ENCODE measurements around the gene VAT1L. TPM values are rescaled to one million over a fixed set of nuclear protein-coding genes. Genes with fewer than 3 reads are reported as not detected.

The VAT1L gene
- total RNA-seq, 1 experiment from 2014 or later = 0.10 TPM

DNA sequence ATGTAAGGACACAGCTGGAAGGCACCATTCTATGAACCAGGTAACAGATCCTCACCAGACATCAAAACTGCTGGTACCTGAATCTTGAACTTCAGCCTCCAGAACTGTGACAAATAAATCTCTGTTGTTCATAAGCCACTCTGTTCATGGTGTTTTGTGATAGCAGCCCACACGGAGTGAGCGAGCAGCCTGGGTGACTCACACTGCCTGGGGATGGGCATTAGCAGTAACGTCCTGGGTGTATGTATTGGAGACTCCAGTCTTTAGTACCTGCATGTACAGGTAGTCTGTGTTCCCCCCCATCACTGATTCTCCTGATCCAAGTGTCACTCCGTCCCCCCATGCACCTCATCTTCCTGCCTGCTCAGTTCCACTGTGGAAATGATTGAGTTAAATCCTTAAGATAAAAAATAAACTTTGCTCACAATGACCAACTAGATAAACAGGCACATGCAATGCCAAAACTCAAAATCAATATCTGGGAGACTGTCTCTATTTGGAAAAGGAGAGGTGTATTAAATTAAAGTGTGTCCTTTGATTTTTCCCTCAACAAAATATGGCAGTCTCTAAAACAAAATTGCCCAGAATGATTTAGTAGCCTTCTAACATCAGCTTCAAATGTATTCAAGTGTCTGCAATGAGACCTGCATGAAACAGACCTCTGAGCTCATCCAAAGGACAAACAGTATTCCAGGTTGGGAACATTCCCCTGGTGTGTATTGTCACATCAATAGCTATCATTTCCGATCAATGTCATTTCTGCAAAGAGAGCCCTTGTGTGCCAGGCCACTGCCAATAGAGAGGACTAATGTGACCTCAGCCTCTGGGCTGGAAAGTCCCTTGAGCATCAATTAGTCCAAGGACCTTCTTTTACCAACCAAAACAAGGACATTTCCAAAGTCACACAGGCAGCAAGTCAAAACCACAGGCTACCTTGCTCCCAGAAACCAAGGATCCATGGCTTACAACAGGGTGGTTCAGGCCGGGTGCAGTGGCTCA lies 12.2 kb upstream of the VAT1L start:
- H2AFZ ChIP-seq (ENCODE audit: low read depth, low read length, poor library complexity, severe bottlenecking) = no peak overlapping the region
- H3K4me3 ChIP-seq (replicated peaks in 1 of 2; ENCODE audit: low read depth in 1 of 2, low read length in 2 of 2) = no peak overlapping the region
- ATAC-seq = no peak
- CTCF ChIA-PET = no interaction called here
- H3K9me2 ChIP-seq (ENCODE audit: insufficient read depth) = no peaks in the 10 kb centered on the region
- H4K20me1 ChIP-seq (ENCODE audit: insufficient read depth) = no peaks in the 10 kb centered on the region
- intact Hi-C loops (cut with micrococcal nuclease) = no loop called here
- no peaks in the 10 kb centered on the region for H3K36me3 ChIP-seq (ENCODE audit: control insufficient read depth in 1 of 2, insufficient read depth in 2 of 2, low read length in 2 of 2)
- no peak overlapping the region for H3K9ac ChIP-seq (ENCODE audit: low read length)
- no peak overlapping the region for H3K4me2 ChIP-seq (ENCODE audit: low read length)
- no peaks in the 10 kb centered on the region for H3K9me3 ChIP-seq (ENCODE audit: control insufficient read depth in 1 of 2, insufficient read depth in 1 of 2, low read depth in 1 of 2, low read length in 2 of 2)
- no peak for DNase-seq (ENCODE audit: low read depth, low spot score)
- peaks cover 11% of the 10 kb centered on the region; the same call in 1 of the 2 replicates for H3K27me3 ChIP-seq (ENCODE audit: insufficient read depth, low read length)
- no TSS peak for BruUV-seq (replicated peaks)
- no peak overlapping the region for H3K27ac ChIP-seq (ENCODE audit: low read depth, low read length)
- RAD21 ChIA-PET (ENCODE audit: low non-redundant PET in 1 of 2, low total read pairs in 2 of 2, uncharacterized antibody in 2 of 2, unreplicated experiment in 2 of 2) = no interaction called here
- no peaks in the 10 kb centered on the region for H3K79me2 ChIP-seq (ENCODE audit: insufficient read depth, low read length)
- TF ChIP-seq JUND (IDR thresholded peaks at IDR 0.05) (no peak), POLR2AphosphoS5 (IDR thresholded peaks at IDR 0.05; ENCODE audit: low read depth, low read length) (no peak), TCF7L2 (IDR thresholded peaks at IDR 0.05; ENCODE audit: borderline replicate concordance, extremely low read depth, insufficient read depth, insufficient read length) (no peak), ZFX (IDR thresholded peaks at IDR 0.05) (no peak)
- H3K4me1 ChIP-seq (ENCODE audit: control insufficient read depth in 1 of 2, insufficient read depth in 2 of 2, low read length in 2 of 2) = peaks cover 2 to 13% of the 10 kb centered on the region in 2 experiments; a peak in 2 of 4 replicates
- POLR2A ChIA-PET = no interaction called here

DNA sequence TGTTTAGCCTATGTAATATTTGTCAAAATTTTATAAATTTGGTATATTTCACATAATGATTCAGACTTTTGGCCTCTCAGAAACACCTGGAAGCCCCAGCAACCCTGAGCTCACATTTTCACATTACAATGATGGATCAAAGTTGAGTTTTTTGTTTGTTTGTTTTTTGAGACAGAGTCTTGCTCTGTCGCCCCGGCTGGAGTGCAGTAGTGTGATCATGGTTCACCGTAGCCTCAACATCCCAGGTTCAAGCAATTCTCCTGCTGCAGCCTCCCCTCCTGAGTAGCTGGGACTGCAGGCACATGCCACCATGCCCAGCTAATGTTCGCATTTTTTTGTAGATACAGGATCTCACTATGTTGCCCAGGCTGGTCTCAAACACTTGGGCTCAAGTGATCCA lies 10.6 kb upstream of the VAT1L start:
- no peak overlapping the region for H3K9ac ChIP-seq (ENCODE audit: low read length)
- H3K9me2 ChIP-seq (ENCODE audit: insufficient read depth) = no peaks in the 10 kb centered on the region
- ChIA-PET RAD21 (ENCODE audit: low non-redundant PET in 1 of 2, low total read pairs in 2 of 2, uncharacterized antibody in 2 of 2, unreplicated experiment in 2 of 2) (no interaction called here), POLR2A (no interaction called here), CTCF (no interaction called here)
- ATAC-seq = no peak
- H3K36me3 ChIP-seq (ENCODE audit: control insufficient read depth in 1 of 2, insufficient read depth in 2 of 2, low read length in 2 of 2) = no peaks in the 10 kb centered on the region
- H3K4me1 ChIP-seq (ENCODE audit: control insufficient read depth in 1 of 2, insufficient read depth in 2 of 2, low read length in 2 of 2) = peaks cover 2 to 15% of the 10 kb centered on the region in 2 experiments; a peak in 2 of 4 replicates
- H3K27ac ChIP-seq (ENCODE audit: low read depth, low read length) = no peak overlapping the region
- H2AFZ ChIP-seq (ENCODE audit: low read depth, low read length, poor library complexity, severe bottlenecking) = no peak overlapping the region
- no peak overlapping the region for H3K4me2 ChIP-seq (ENCODE audit: low read length)
- no peaks in the 10 kb centered on the region for H4K20me1 ChIP-seq (ENCODE audit: insufficient read depth)
- TF ChIP-seq ELF1 (IDR thresholded peaks at IDR 0.05; ENCODE audit: borderline replicate concordance, low read depth) (no peak), TCF7L2 (IDR thresholded peaks at IDR 0.05; ENCODE audit: borderline replicate concordance, extremely low read depth, insufficient read depth, insufficient read length) (no peak), EZH2 (IDR thresholded peaks at IDR 0.05) (no peak), EZH2phosphoT487 (IDR thresholded peaks at IDR 0.05; ENCODE audit: borderline replicate concordance) (no peak), FOSL1 (IDR thresholded peaks at IDR 0.05; ENCODE audit: low read depth) (no peak), CTCF (IDR thresholded peaks at IDR 0.05 in 2 of 3, conservative IDR thresholded peaks at IDR 0.05 in 1 of 3; ENCODE audit: borderline replicate concordance in 1 of 3, insufficient read depth in 1 of 3, low read depth in 2 of 3, low read length in 2 of 3) (no peak), SIN3A (IDR thresholded peaks at IDR 0.05; ENCODE audit: low read depth) (no peak), ZNF274 (IDR thresholded peaks at IDR 0.05; ENCODE audit: low read depth, low read length) (no peak), SP1 (IDR thresholded peaks at IDR 0.05; ENCODE audit: low read depth) (no peak)
- TF ChIP-seq, protein P1, sequence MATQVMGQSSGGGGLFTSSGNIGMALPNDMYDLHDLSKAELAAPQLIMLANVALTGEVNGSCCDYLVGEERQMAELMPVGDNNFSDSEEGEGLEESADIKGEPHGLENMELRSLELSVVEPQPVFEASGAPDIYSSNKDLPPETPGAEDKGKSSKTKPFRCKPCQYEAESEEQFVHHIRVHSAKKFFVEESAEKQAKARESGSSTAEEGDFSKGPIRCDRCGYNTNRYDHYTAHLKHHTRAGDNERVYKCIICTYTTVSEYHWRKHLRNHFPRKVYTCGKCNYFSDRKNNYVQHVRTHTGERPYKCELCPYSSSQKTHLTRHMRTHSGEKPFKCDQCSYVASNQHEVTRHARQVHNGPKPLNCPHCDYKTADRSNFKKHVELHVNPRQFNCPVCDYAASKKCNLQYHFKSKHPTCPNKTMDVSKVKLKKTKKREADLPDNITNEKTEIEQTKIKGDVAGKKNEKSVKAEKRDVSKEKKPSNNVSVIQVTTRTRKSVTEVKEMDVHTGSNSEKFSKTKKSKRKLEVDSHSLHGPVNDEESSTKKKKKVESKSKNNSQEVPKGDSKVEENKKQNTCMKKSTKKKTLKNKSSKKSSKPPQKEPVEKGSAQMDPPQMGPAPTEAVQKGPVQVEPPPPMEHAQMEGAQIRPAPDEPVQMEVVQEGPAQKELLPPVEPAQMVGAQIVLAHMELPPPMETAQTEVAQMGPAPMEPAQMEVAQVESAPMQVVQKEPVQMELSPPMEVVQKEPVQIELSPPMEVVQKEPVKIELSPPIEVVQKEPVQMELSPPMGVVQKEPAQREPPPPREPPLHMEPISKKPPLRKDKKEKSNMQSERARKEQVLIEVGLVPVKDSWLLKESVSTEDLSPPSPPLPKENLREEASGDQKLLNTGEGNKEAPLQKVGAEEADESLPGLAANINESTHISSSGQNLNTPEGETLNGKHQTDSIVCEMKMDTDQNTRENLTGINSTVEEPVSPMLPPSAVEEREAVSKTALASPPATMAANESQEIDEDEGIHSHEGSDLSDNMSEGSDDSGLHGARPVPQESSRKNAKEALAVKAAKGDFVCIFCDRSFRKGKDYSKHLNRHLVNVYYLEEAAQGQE (IDR thresholded peaks at IDR 0.05; ENCODE audit: low read depth) = no peak
- BruUV-seq (replicated peaks) = no TSS peak
- no peak overlapping the region for H3K4me3 ChIP-seq (replicated peaks in 1 of 2; ENCODE audit: low read depth in 1 of 2, low read length in 2 of 2)
- intact Hi-C loops (cut with micrococcal nuclease) = no loop called here
- H3K9me3 ChIP-seq (ENCODE audit: control insufficient read depth in 1 of 2, insufficient read depth in 1 of 2, low read depth in 1 of 2, low read length in 2 of 2) = no peaks in the 10 kb centered on the region
- 0 out of 2 replicates have a peak, but pooled peaks cover 4% of the 10 kb centered on the region for H3K27me3 ChIP-seq (ENCODE audit: insufficient read depth, low read length)
- no peak for DNase-seq (ENCODE audit: low read depth, low spot score)
- H3K79me2 ChIP-seq (ENCODE audit: insufficient read depth, low read length) = no peaks in the 10 kb centered on the region
